HFFc6 (cell line): ENCODE results near the gene RAB3D. TPM values are rescaled to one million over a fixed set of nuclear protein-coding genes. Genes with fewer than 3 reads are reported as not detected.

Source experiments
- DNase-seq: peaks from one replicate; pipeline ENCODE4 v3.0.0-alpha.2; 2018
- H3K27ac Mint-ChIP-seq: 2 replicates; pipeline ENCODE4 v1.8.0; 2020; ENCODE audit warnings: mild to moderate bottlenecking, mixed read lengths
- H3K27me3 Mint-ChIP-seq: 2 replicates; pipeline ENCODE4 v1.8.0; 2021; ENCODE audit warnings: mild to moderate bottlenecking, moderate library complexity, mixed read lengths; ENCODE audit not compliant: insufficient read depth
- H3K36me3 Mint-ChIP-seq: 2 replicates; pipeline ENCODE4 v1.8.0; 2021; ENCODE audit warnings: low read depth, mixed read lengths
- H3K4me1 Mint-ChIP-seq: 2 replicates; pipeline ENCODE4 v1.8.0; 2020; ENCODE audit warnings: low read depth, mixed read lengths
- H3K4me3 Mint-ChIP-seq: 2 replicates; pipeline ENCODE4 v1.8.0; 2020; ENCODE audit warnings: mild to moderate bottlenecking, moderate library complexity, mixed read lengths
- H3K9me3 Mint-ChIP-seq: 2 replicates; pipeline ENCODE4 v1.8.0; 2020; ENCODE audit warnings: mild to moderate bottlenecking, mixed read lengths
- CTCF ChIP-seq: fragments of 200-600 bp; sonication (generic); IDR thresholded peaks from 2 replicates; pipeline ENCODE4 v1.5.0; 2021; ENCODE audit warnings: antibody characterized with exemption, mild to moderate bottlenecking
- total RNA-seq, 6 experiments: library from RNA; stranded (reverse); fragmentation: NEBNext Ultra II Directional; extraction: Animal tissue kit (Norgen Biotek cat#: 25700); gene quantifications; 2 replicates in 1 of 6; 3 replicates in 5 of 6; pipeline ENCODE4 v1.2.3, GENCODE V29; 2021

Gene RAB3D
- total RNA-seq, 6 experiments from 2014 or later: 6.7 to 11.1 (median 8.7) TPM

GRCh38 chr19:11370744-11371143, 31.3 kb upstream of the RAB3D start:
- Mint-ChIP-seq H3K36me3 (no peaks in the 10 kb centered on the region; the same call in 1 of the 2 replicates), H3K27ac (no peak overlapping the region), H3K9me3 (no peaks in the 10 kb centered on the region)

GRCh38 chr19:11367528-11367927, 28.1 kb upstream of the RAB3D start:
- Mint-ChIP-seq H3K4me3 (no peak overlapping the region), H3K9me3 (no peaks in the 10 kb centered on the region), H3K27me3 (no peaks in the 10 kb centered on the region; the same call in 1 of the 2 replicates), H3K36me3 (no peaks in the 10 kb centered on the region; the same call in none of the 2 replicates), H3K4me1 (no peaks in the 10 kb centered on the region), H3K27ac (no peak overlapping the region)
- no peak for DNase-seq
- TF ChIP-seq CTCF: no peak

More at GRCh38 chr19:11370744-11371143, 31.3 kb upstream of the RAB3D start:
- H3K4me1 Mint-ChIP-seq: no peaks in the 10 kb centered on the region; the same call in 1 of the 2 replicates
- no peaks in the 10 kb centered on the region; the same call in 1 of the 2 replicates for H3K27me3 Mint-ChIP-seq
- TF ChIP-seq CTCF: no peak
- no peak overlapping the region for H3K4me3 Mint-ChIP-seq
- DNase-seq: no peak

GRCh38 chr19:11365557-11366117, 26.2 kb upstream of the RAB3D start:
- no peak overlapping the region for H3K27ac Mint-ChIP-seq

GRCh38 chr19:11364935-11365334, 25.5 kb upstream of the RAB3D start:
- Mint-ChIP-seq H3K27ac (no peak overlapping the region), H3K36me3 (no peaks in the 10 kb centered on the region; the same call in 1 of the 2 replicates), H3K4me3 (no peak overlapping the region), H3K9me3 (no peaks in the 10 kb centered on the region), H3K27me3 (no peaks in the 10 kb centered on the region; the same call in 1 of the 2 replicates), H3K4me1 (no peaks in the 10 kb centered on the region)
- no peak for TF ChIP-seq CTCF
- no peak for DNase-seq

More at GRCh38 chr19:11365557-11366117, 26.2 kb upstream of the RAB3D start:
- TF ChIP-seq CTCF: no peak
- Mint-ChIP-seq H3K4me3 (no peak overlapping the region), H3K27me3 (no peaks in the 10 kb centered on the region; the same call in 1 of the 2 replicates), H3K4me1 (no peaks in the 10 kb centered on the region), H3K36me3 (no peaks in the 10 kb centered on the region; the same call in none of the 2 replicates), H3K9me3 (no peaks in the 10 kb centered on the region)
- DNase-seq: no peak

GRCh38 chr19:11364296-11364904, 24.9 kb upstream of the RAB3D start:
- TF ChIP-seq CTCF: no peak
- no peaks in the 10 kb centered on the region; the same call in 1 of the 2 replicates for H3K36me3 Mint-ChIP-seq
- no peak overlapping the region for H3K4me3 Mint-ChIP-seq
- H3K27ac Mint-ChIP-seq: no peak overlapping the region
- H3K27me3 Mint-ChIP-seq: no peaks in the 10 kb centered on the region; the same call in 1 of the 2 replicates
- H3K4me1 Mint-ChIP-seq: no peaks in the 10 kb centered on the region
- no peaks in the 10 kb centered on the region for H3K9me3 Mint-ChIP-seq
- DNase-seq: no peak
